IMR-90 (cell line): ENCODE results near the gene CIT. TPM values are rescaled to one million over a fixed set of nuclear protein-coding genes. Genes with fewer than 3 reads are reported as not detected.

ENCODE experiments used
- ATAC-seq: fragments of 200-7000 bp; cut with Tn5 transposase; 2 replicates; pipeline ENCODE4 v1.9.1; 2020; ENCODE audit warnings: low read depth, mild to moderate bottlenecking, moderate library complexity
- BruUV-seq: library from RNA; stranded (reverse); fragments of 400-500 nt; replicated peaks from 2 replicates; lab custom pipeline; 2021; lab: Mats Ljungman, UMichigan
- CTCF ChIA-PET: fragments of 300-600 bp; formaldehyde crosslinking; extraction: SDS; loops from one replicate; lab custom pipeline; 2021; ENCODE audit warnings: antibody characterized with exemption; lab: Yijun Ruan, JAX
- POLR2A ChIA-PET: fragments of 300-600 bp; sonication (Branson Sonifier 250); formaldehyde crosslinking; loops from one replicate; lab custom pipeline; 2022; ENCODE audit warnings: antibody characterized with exemption; ENCODE audit not compliant: unreplicated experiment; lab: Charles Lee
- DNase-seq: peaks from one replicate; pipeline ENCODE4 v3.0.0; 2013
- H2AFZ ChIP-seq: replicated peaks from 2 replicates; pipeline ENCODE3; 2013; ENCODE audit warnings: low read length, mild to moderate bottlenecking; ENCODE audit not compliant: poor library complexity
- H2AK5ac ChIP-seq: 2 replicates; pipeline ENCODE4 v1.6.1; 2013; ENCODE audit warnings: low read depth, low read length, inconsistent platforms
- H2AK9ac ChIP-seq: replicated peaks from 2 replicates; pipeline ENCODE3; 2013; ENCODE audit warnings: mild to moderate bottlenecking, low read depth, low read length, moderate library complexity; ENCODE audit not compliant: poor library complexity
- H2BK120ac ChIP-seq: 2 replicates; pipeline ENCODE4 v1.6.1; 2013; ENCODE audit warnings: low read depth, low read length, inconsistent platforms
- H2BK15ac ChIP-seq: 3 replicates; pipeline ENCODE4 v1.6.1; 2013; ENCODE audit warnings: low read depth, low read length, inconsistent platforms
- H2BK20ac ChIP-seq: 2 replicates; pipeline ENCODE4 v1.6.1; 2013; ENCODE audit warnings: low read depth, mild to moderate bottlenecking, inconsistent platforms, low read length, moderate library complexity
- H2BK5ac ChIP-seq: 2 replicates; pipeline ENCODE4 v1.6.1; 2013; ENCODE audit warnings: mild to moderate bottlenecking, low read depth, low read length, inconsistent platforms; ENCODE audit not compliant: poor library complexity, severe bottlenecking
- H3K14ac ChIP-seq: replicated peaks from 2 replicates; pipeline ENCODE4 v1.6.1; 2013; ENCODE audit warnings: low read depth, low read length, inconsistent platforms
- H3K18ac ChIP-seq: 2 replicates; pipeline ENCODE4 v1.6.1; 2013; ENCODE audit warnings: low read depth, low read length, control low read depth
- H3K23ac ChIP-seq: 2 replicates; pipeline ENCODE4 v1.6.1; 2013; ENCODE audit warnings: low read depth, low read length, inconsistent platforms
- H3K27ac ChIP-seq: 2 replicates; pipeline ENCODE4 v1.5.1; 2013; ENCODE audit warnings: mild to moderate bottlenecking, control low read depth, low read length; ENCODE audit not compliant: insufficient read depth
- H3K27me3 ChIP-seq: 2 replicates; pipeline ENCODE4 v1.6.1; 2013; ENCODE audit warnings: low read length; ENCODE audit not compliant: control insufficient read depth, insufficient read depth
- H3K36me3 ChIP-seq: 2 replicates; pipeline ENCODE4 v1.6.1; 2013; ENCODE audit warnings: low read length, mixed read lengths; ENCODE audit not compliant: control insufficient read depth, insufficient read depth
- H3K4ac ChIP-seq: 2 replicates; pipeline ENCODE4 v1.6.1; 2013; ENCODE audit warnings: low read depth, low read length, inconsistent platforms
- H3K4me1 ChIP-seq: 2 replicates; pipeline ENCODE4 v1.6.1; 2013; ENCODE audit warnings: low read length, mixed read lengths; ENCODE audit not compliant: control insufficient read depth, insufficient read depth
- H3K4me2 ChIP-seq: 2 replicates; pipeline ENCODE4 v1.6.1; 2013; ENCODE audit warnings: low read depth, mild to moderate bottlenecking, control low read depth, low read length, moderate library complexity
- H3K4me3 ChIP-seq: 2 replicates; pipeline ENCODE4 v1.5.1; 2013; ENCODE audit warnings: low read depth, mild to moderate bottlenecking, control low read depth, low read length, moderate library complexity; ENCODE audit not compliant: insufficient read depth
- H3K56ac ChIP-seq: 2 replicates; pipeline ENCODE4 v1.6.1; 2013; ENCODE audit warnings: low read length, inconsistent platforms; ENCODE audit not compliant: insufficient read depth; ENCODE audit errors: extremely low read depth
- H3K79me1 ChIP-seq, 2 experiments: 2 replicates each; pipeline ENCODE4 v1.6.1; 2013; ENCODE audit warnings: low read length in 2 of 2, inconsistent platforms in 1 of 2, low read depth in 1 of 2
- H3K9ac ChIP-seq: 2 replicates; pipeline ENCODE4 v1.6.1; 2013; ENCODE audit warnings: low read depth, low read length, control low read depth
- H3K9me1 ChIP-seq: 2 replicates; pipeline ENCODE4 v1.6.1; 2013; ENCODE audit warnings: low read length, inconsistent platforms; ENCODE audit not compliant: insufficient read depth
- H3K9me3 ChIP-seq: 2 replicates; pipeline ENCODE4 v1.6.1; 2013; ENCODE audit warnings: low read length; ENCODE audit not compliant: control insufficient read depth, insufficient read depth
- H4K20me1 ChIP-seq: 2 replicates; pipeline ENCODE4 v1.6.1; 2013; ENCODE audit warnings: low read length, inconsistent platforms; ENCODE audit not compliant: insufficient read depth
- H4K5ac ChIP-seq: 2 replicates; pipeline ENCODE4 v1.6.1; 2013; ENCODE audit warnings: mild to moderate bottlenecking, low read depth, low read length, control low read depth
- H4K8ac ChIP-seq, 2 experiments: 2 replicates each; pipeline ENCODE4 v1.6.1; 2013; ENCODE audit warnings: low read depth in 2 of 2, low read length in 2 of 2, control low read depth in 1 of 2, inconsistent platforms in 1 of 2
- H4K91ac ChIP-seq: 2 replicates; pipeline ENCODE4 v1.6.1; 2013; ENCODE audit warnings: low read depth, low read length, inconsistent platforms; ENCODE audit not compliant: insufficient read depth
- CEBPB ChIP-seq: IDR thresholded peaks from 2 replicates; pipeline ENCODE4 v1.6.1; 2012; ENCODE audit warnings: low read depth, low read length, improper control_type of control experiment
- CHD1 ChIP-seq: IDR thresholded peaks from 2 replicates; pipeline ENCODE4 v1.6.1; 2012; ENCODE audit warnings: low read depth, low read length, improper control_type of control experiment
- MAFK ChIP-seq: IDR thresholded peaks from 2 replicates; pipeline ENCODE4 v1.6.1; 2012; ENCODE audit warnings: low read depth, low read length, improper control_type of control experiment
- MAZ ChIP-seq: IDR thresholded peaks from 2 replicates; pipeline ENCODE4 v1.6.1; 2012; ENCODE audit warnings: low read depth, mild to moderate bottlenecking, low read length, improper control_type of control experiment, moderate library complexity, borderline replicate concordance
- NFE2L2 ChIP-seq: fragments of 150-350 bp; IDR thresholded peaks from 2 replicates; pipeline ENCODE4 v1.6.1; 2016; ENCODE audit warnings: low read depth, mild to moderate bottlenecking, low read length
- RCOR1 ChIP-seq: IDR thresholded peaks from 2 replicates; pipeline ENCODE4 v1.6.1; 2012; ENCODE audit warnings: mild to moderate bottlenecking, low read length, improper control_type of control experiment; ENCODE audit not compliant: insufficient replicate concordance
- RFX5 ChIP-seq: IDR thresholded peaks from 2 replicates; pipeline ENCODE4 v1.8.0; 2012; ENCODE audit warnings: low read depth, mild to moderate bottlenecking, low read length, moderate library complexity
- WGBS, 2 experiments: methylation state at CpG; one replicate each; pipeline versions ENCODE4 v1.1.5 to v1.1.7; 2013; ENCODE audit warnings: missing lambda C conversion rate in 2 of 2; ENCODE audit not compliant: insufficient read length in 1 of 2; ENCODE audit errors: extremely low coverage in 2 of 2; 5-methylcytosine and 5-hydroxymethylcytosine counted together
- dilution Hi-C: fragments of 300-500 bp; cut with HindIII; formaldehyde crosslinking; loops from one replicate; pipeline ENCODE4 v1.14.3; 2018; ENCODE audit warnings: low sequenced_read_pairs; ENCODE audit not compliant: unreplicated experiment
- in situ Hi-C: fragments of 300-500 bp; cut with MboI; formaldehyde crosslinking; loops from 3 replicates; pipeline ENCODE4 v1.14.3; 2019; ENCODE audit warnings: low sequenced_read_pairs, inconsistent platforms, mixed read lengths
- intact Hi-C: fragments of 100-400 bp; cut with micrococcal nuclease; formaldehyde crosslinking; loops from 2 replicates; pipeline ENCODE4 v1.10.0; 2022
- polyA plus RNA-seq, 3 experiments: library from polyadenylated mRNA; depleted of rRNA; stranded (reverse); fragments of >200 nt; gene quantifications; 2 replicates each; pipeline ENCODE4 v1.2.3, GENCODE V29; 2012; ENCODE audit warnings: low replicate concordance in 1 of 3
- total RNA-seq: library from RNA; depleted of rRNA; stranded (reverse); fragments of >200 nt; gene quantifications from 2 replicates; pipeline ENCODE4 v1.2.3, GENCODE V29; 2012
- TF ChIP-seq, protein P1 (sequence below): conservative IDR thresholded peaks from 2 replicates; pipeline ENCODE4 v1.5.1; 2012; ENCODE audit warnings: mild to moderate bottlenecking, low read depth, low read length, improper control_type of control experiment
- TF ChIP-seq, protein P2 (sequence below): fragments of 150-350 bp; IDR thresholded peaks from 2 replicates; pipeline ENCODE4 v1.6.1; 2017; ENCODE audit warnings: mild to moderate bottlenecking, antibody characterized with exemption, low read length, low read depth
- TF ChIP-seq, protein P3 (sequence below): fragments of 150-350 bp; IDR thresholded peaks from 2 replicates; pipeline ENCODE4 v1.6.1; 2016; ENCODE audit warnings: low read depth, mild to moderate bottlenecking, low read length, moderate library complexity, borderline replicate concordance

Gene CIT
- total and polyA plus RNA-seq, 2 of the 4 experiments (the other 2 are of a cell fraction): 13.1 to 21.0 TPM

DNA sequence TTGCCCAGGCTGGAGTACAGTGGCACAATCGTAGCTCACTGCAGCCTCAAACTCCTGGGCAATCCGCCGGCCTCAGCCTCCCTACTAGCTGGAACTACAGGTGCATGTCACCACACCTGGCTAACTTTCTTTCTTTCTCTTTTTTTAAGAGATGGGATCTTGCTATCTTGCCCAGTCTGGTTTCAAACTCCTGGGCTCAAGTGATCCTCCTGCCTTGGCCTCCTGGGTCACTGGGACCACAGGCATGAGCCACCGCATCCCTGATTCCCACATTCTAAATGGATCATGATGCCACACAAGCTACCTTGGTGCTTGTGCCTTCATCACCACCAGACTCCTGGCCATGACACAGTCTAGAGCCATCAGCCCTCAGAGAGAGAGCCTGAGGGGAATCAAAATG, 165.4 kb downstream of the CIT start:
- no peak for ATAC-seq
- Histone ChIP-seq H3K4me2 (no peak overlapping the region), H3K4me1 (peaks cover 2% of the 10 kb centered on the region), H3K36me3 (peaks cover 11% of the 10 kb centered on the region), H4K5ac (no peak overlapping the region), H2AFZ (no peak overlapping the region), H3K79me1 (no peaks in the 10 kb centered on the region; a peak in 2 of 4 replicates), H3K18ac (no peak overlapping the region), H4K91ac (no peak overlapping the region), H3K27ac (no peak overlapping the region), H3K56ac (no peak overlapping the region), H3K9me1 (no peaks in the 10 kb centered on the region), H4K8ac (no peak overlapping the region), H3K9ac (no peak overlapping the region), H3K14ac (no peak overlapping the region), H3K9me3 (no peaks in the 10 kb centered on the region), H2AK9ac (no peak overlapping the region), H3K23ac (no peak overlapping the region), H2BK15ac (no peak overlapping the region), H2AK5ac (no peak overlapping the region), H4K20me1 (no peaks in the 10 kb centered on the region), H2BK20ac (no peak overlapping the region), H3K4me3 (no peak overlapping the region), H2BK120ac (no peak overlapping the region), H2BK5ac (no peak overlapping the region), H3K4ac (no peak overlapping the region), H3K27me3 (no peaks in the 10 kb centered on the region)
- in situ Hi-C loops (no loop called here), dilution Hi-C loops (no loop called here), intact Hi-C loops (no loop called here)
- DNase-seq: no peak
- TF ChIP-seq CEBPB (no peak), MAZ (no peak), RFX5 (no peak), CHD1 (no peak), NFE2L2 (no peak), MAFK (no peak), RCOR1 (no peak)
- TF ChIP-seq, protein P1, sequence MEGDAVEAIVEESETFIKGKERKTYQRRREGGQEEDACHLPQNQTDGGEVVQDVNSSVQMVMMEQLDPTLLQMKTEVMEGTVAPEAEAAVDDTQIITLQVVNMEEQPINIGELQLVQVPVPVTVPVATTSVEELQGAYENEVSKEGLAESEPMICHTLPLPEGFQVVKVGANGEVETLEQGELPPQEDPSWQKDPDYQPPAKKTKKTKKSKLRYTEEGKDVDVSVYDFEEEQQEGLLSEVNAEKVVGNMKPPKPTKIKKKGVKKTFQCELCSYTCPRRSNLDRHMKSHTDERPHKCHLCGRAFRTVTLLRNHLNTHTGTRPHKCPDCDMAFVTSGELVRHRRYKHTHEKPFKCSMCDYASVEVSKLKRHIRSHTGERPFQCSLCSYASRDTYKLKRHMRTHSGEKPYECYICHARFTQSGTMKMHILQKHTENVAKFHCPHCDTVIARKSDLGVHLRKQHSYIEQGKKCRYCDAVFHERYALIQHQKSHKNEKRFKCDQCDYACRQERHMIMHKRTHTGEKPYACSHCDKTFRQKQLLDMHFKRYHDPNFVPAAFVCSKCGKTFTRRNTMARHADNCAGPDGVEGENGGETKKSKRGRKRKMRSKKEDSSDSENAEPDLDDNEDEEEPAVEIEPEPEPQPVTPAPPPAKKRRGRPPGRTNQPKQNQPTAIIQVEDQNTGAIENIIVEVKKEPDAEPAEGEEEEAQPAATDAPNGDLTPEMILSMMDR: no peak
- TF ChIP-seq, protein P2, sequence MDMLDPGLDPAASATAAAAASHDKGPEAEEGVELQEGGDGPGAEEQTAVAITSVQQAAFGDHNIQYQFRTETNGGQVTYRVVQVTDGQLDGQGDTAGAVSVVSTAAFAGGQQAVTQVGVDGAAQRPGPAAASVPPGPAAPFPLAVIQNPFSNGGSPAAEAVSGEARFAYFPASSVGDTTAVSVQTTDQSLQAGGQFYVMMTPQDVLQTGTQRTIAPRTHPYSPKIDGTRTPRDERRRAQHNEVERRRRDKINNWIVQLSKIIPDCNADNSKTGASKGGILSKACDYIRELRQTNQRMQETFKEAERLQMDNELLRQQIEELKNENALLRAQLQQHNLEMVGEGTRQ: no peak
- TF ChIP-seq, protein P3, sequence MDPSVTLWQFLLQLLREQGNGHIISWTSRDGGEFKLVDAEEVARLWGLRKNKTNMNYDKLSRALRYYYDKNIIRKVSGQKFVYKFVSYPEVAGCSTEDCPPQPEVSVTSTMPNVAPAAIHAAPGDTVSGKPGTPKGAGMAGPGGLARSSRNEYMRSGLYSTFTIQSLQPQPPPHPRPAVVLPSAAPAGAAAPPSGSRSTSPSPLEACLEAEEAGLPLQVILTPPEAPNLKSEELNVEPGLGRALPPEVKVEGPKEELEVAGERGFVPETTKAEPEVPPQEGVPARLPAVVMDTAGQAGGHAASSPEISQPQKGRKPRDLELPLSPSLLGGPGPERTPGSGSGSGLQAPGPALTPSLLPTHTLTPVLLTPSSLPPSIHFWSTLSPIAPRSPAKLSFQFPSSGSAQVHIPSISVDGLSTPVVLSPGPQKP: no peak
- no TSS peak for BruUV-seq
- WGBS, 2 experiments: 63% methylated on average over 2 of the region's 4 CpGs; no CpG with 5 or more reads in 1 of the 2 experiments
- ChIA-PET POLR2A (no interaction called here), CTCF (no interaction called here)
